OCI-LY3 (cell line): ENCODE results near the gene ACAP2.

Source experiments
- H2AFZ ChIP-seq: fragments of 200-600, 300-600 bp; shearing (Covaris generic); 2 replicates; pipeline ENCODE4 v1.6.0; 2014; ENCODE audit warnings: antibody characterized with exemption, low read depth, low read length
- H3K27ac ChIP-seq: fragments of 200-600, 300-600 bp; sonication (generic); 2 replicates; pipeline ENCODE4 v1.5.1; 2014; ENCODE audit warnings: mild to moderate bottlenecking, low read length, moderate library complexity, mixed read lengths
- H3K27me3 ChIP-seq: fragments of 200-600, 300-600 bp; sonication (generic); 2 replicates; pipeline ENCODE4 v1.6.1; 2014; ENCODE audit warnings: low read depth, low read length, mixed read lengths
- H3K36me3 ChIP-seq: fragments of 200-600, 300-600 bp; sonication (generic); replicated peaks from 2 replicates; pipeline ENCODE3; 2014; ENCODE audit warnings: low read depth, low read length, mixed read lengths
- H3K4me1 ChIP-seq: fragments of 300-600, 200-600 bp; sonication (generic); 2 replicates; pipeline ENCODE4 v1.6.1; 2014; ENCODE audit warnings: low read length, mixed read lengths
- H3K4me2 ChIP-seq: fragments of 200-600, 300-600 bp; sonication (generic); 2 replicates; pipeline ENCODE4 v1.6.1; 2014; ENCODE audit warnings: low read length, mixed read lengths
- H3K4me3 ChIP-seq: fragments of 300-600, 200-600 bp; sonication (generic); 2 replicates; pipeline ENCODE4 v1.5.1; 2014; ENCODE audit warnings: antibody characterized with exemption, mild to moderate bottlenecking, low read length, moderate library complexity
- H3K79me2 ChIP-seq: fragments of 300-600, 200-600 bp; shearing (Covaris generic); 2 replicates; pipeline ENCODE4 v1.6.1; 2014; ENCODE audit warnings: mild to moderate bottlenecking, low read length, mixed read lengths
- H3K9ac ChIP-seq: fragments of 300-600, 200-600 bp; shearing (Covaris generic); 2 replicates; pipeline ENCODE4 v1.6.0; 2014; ENCODE audit warnings: mild to moderate bottlenecking, low read length, moderate library complexity
- H3K9me3 ChIP-seq: fragments of 200-600, 300-600 bp; shearing (Covaris generic); 2 replicates; pipeline ENCODE4 v1.6.1; 2014; ENCODE audit warnings: low read length, mixed read lengths; ENCODE audit not compliant: insufficient read depth
- H4K20me1 ChIP-seq: fragments of 200-600, 300-600 bp; sonication (generic); 2 replicates; pipeline ENCODE4 v1.6.1; 2016; ENCODE audit warnings: low read length, mixed read lengths; ENCODE audit not compliant: insufficient read depth
- CTCF ChIP-seq: fragments of 200-600, 300-600 bp; sonication (generic); IDR thresholded peaks from 2 replicates; pipeline ENCODE4 v1.5.1; 2014; ENCODE audit warnings: antibody characterized with exemption, low read length, low read depth
- EZH2phosphoT487 ChIP-seq: fragments of 200-600 bp; shearing (Covaris generic); IDR thresholded peaks from 2 replicates; pipeline ENCODE4 v1.6.1; 2018; ENCODE audit warnings: antibody characterized with exemption, mixed run types, low read depth

The ACAP2 gene

GRCh38 chr3:195443391-195443989 is 670 bp upstream of the ACAP2 start:
- no peaks in the 10 kb centered on the region for H3K36me3 ChIP-seq
- peak overlapping the region; percentile 98 for H2AFZ ChIP-seq
- peaks cover 17% of the 10 kb centered on the region; the same call in 1 of the 2 replicates for H4K20me1 ChIP-seq
- no peak overlapping the region for H3K27ac ChIP-seq
- no peaks in the 10 kb centered on the region for H3K9me3 ChIP-seq
- H3K4me3 ChIP-seq = peak overlapping the region; percentile 88
- H3K79me2 ChIP-seq = peaks cover 41% of the 10 kb centered on the region
- peak overlapping the region; percentile 95 for H3K4me2 ChIP-seq
- peak overlapping the region; percentile 78 for H3K9ac ChIP-seq
- H3K4me1 ChIP-seq = peaks cover 23% of the 10 kb centered on the region
- TF ChIP-seq CTCF (no peak), EZH2phosphoT487 (no peak)
- H3K27me3 ChIP-seq = no peaks in the 10 kb centered on the region

GRCh38 chr3:195441992-195442572 is 738 bp downstream of the ACAP2 start:
- TF ChIP-seq CTCF = no peak
- no peak for TF ChIP-seq EZH2phosphoT487
- Histone ChIP-seq H3K9ac (peak overlapping the region; percentile 85), H2AFZ (no peak overlapping the region; the same call in 1 of the 2 replicates), H3K79me2 (peaks cover 53% of the 10 kb centered on the region), H3K27ac (peak overlapping the region; percentile 72), H3K4me2 (peak overlapping the region; percentile 81), H4K20me1 (peaks cover 17% of the 10 kb centered on the region; the same call in 1 of the 2 replicates), H3K27me3 (no peaks in the 10 kb centered on the region), H3K9me3 (no peaks in the 10 kb centered on the region), H3K4me1 (peaks cover 23% of the 10 kb centered on the region), H3K36me3 (no peaks in the 10 kb centered on the region), H3K4me3 (peak overlapping the region; percentile 81)

GRCh38 chr3:195441476-195441991 is 1.3 kb downstream of the ACAP2 start:
- peak overlapping the region; percentile 81 for H3K4me2 ChIP-seq
- peaks cover 59% of the 10 kb centered on the region for H3K79me2 ChIP-seq
- TF ChIP-seq EZH2phosphoT487 (no peak), CTCF (no peak)
- no peaks in the 10 kb centered on the region for H3K36me3 ChIP-seq
- no peak overlapping the region for H2AFZ ChIP-seq
- no peaks in the 10 kb centered on the region for H3K9me3 ChIP-seq
- peak overlapping the region; percentile 85 for H3K9ac ChIP-seq
- peak overlapping the region; percentile 81 for H3K4me3 ChIP-seq
- peaks cover 23% of the 10 kb centered on the region for H3K4me1 ChIP-seq
- peak overlapping the region; percentile 72 for H3K27ac ChIP-seq
- peaks cover 17% of the 10 kb centered on the region; the same call in 1 of the 2 replicates for H4K20me1 ChIP-seq
- H3K27me3 ChIP-seq = no peaks in the 10 kb centered on the region

- Histone ChIP-seq H3K9me3 (no peaks in the 10 kb centered on the region), H3K36me3 (no peaks in the 10 kb centered on the region), H3K4me2 (peak overlapping the region; percentile 81), H4K20me1 (peaks cover 21% of the 10 kb centered on the region), H3K9ac (peak overlapping the region; percentile 85), H3K4me1 (peaks cover 23% of the 10 kb centered on the region), H3K4me3 (peak overlapping the region; percentile 81), H3K27ac (no peak overlapping the region), H2AFZ (no peak overlapping the region), H3K79me2 (peaks cover 63% of the 10 kb centered on the region), H3K27me3 (no peaks in the 10 kb centered on the region)
- TF ChIP-seq CTCF = no peak
- TF ChIP-seq EZH2phosphoT487 = no peak
Measured at GRCh38 chr3:195441051-195441450, 1.8 kb downstream of the ACAP2 start.
